ENCODE measurements around the gene SLC49A4.
A peak's percentile ranks its signal among the peaks of the same experiment; 100 is the strongest.

DNA sequence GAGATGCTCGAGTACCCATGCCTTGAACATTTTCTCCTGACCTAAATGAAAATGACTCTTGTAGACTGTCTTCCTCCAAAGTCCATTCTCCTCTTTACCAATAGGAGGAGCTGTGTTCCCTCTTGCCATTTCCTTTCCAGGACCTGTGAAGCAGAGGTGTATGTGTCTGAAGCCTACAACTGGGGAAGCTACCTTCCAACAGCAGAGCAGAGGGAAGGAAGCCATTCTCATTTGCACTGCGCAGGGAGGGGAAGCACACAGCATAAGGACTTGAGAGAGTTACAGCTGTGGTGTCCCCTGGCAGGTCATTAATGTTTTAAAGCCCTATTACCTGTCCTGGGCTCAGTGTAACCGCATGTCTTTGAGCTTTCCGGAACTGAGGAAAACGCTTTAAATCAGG is 39.9 kb upstream of the SLC49A4 start:
- TF ChIP-seq, protein P1, sequence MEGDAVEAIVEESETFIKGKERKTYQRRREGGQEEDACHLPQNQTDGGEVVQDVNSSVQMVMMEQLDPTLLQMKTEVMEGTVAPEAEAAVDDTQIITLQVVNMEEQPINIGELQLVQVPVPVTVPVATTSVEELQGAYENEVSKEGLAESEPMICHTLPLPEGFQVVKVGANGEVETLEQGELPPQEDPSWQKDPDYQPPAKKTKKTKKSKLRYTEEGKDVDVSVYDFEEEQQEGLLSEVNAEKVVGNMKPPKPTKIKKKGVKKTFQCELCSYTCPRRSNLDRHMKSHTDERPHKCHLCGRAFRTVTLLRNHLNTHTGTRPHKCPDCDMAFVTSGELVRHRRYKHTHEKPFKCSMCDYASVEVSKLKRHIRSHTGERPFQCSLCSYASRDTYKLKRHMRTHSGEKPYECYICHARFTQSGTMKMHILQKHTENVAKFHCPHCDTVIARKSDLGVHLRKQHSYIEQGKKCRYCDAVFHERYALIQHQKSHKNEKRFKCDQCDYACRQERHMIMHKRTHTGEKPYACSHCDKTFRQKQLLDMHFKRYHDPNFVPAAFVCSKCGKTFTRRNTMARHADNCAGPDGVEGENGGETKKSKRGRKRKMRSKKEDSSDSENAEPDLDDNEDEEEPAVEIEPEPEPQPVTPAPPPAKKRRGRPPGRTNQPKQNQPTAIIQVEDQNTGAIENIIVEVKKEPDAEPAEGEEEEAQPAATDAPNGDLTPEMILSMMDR (IDR thresholded peaks at IDR 0.05; ENCODE audit: low read length): peak; percentile 91
- TF ChIP-seq EZH2 (IDR thresholded peaks at IDR 0.05; ENCODE audit: borderline replicate concordance, low read length): no peak
